DOHH2 (cell line): ENCODE data around the gene VASH1.

Experiments used
- EZH2phosphoT487 ChIP-seq: fragments of 200-600 bp; sonication (generic); IDR thresholded peaks from 2 replicates; pipeline ENCODE4 v1.6.1; 2017; ENCODE audit warnings: borderline replicate concordance, mild to moderate bottlenecking, antibody characterized with exemption, low read length, moderate library complexity, mixed read lengths
- TF ChIP-seq, protein P1 (sequence below): fragments of 200-600 bp; sonication (generic); IDR thresholded peaks from one replicate; pipeline ENCODE4 v1.5.1; 2014; ENCODE audit warnings: antibody characterized with exemption, mild to moderate bottlenecking, low read depth, low read length; ENCODE audit not compliant: poor library complexity, severe bottlenecking

- TF ChIP-seq, protein P1, sequence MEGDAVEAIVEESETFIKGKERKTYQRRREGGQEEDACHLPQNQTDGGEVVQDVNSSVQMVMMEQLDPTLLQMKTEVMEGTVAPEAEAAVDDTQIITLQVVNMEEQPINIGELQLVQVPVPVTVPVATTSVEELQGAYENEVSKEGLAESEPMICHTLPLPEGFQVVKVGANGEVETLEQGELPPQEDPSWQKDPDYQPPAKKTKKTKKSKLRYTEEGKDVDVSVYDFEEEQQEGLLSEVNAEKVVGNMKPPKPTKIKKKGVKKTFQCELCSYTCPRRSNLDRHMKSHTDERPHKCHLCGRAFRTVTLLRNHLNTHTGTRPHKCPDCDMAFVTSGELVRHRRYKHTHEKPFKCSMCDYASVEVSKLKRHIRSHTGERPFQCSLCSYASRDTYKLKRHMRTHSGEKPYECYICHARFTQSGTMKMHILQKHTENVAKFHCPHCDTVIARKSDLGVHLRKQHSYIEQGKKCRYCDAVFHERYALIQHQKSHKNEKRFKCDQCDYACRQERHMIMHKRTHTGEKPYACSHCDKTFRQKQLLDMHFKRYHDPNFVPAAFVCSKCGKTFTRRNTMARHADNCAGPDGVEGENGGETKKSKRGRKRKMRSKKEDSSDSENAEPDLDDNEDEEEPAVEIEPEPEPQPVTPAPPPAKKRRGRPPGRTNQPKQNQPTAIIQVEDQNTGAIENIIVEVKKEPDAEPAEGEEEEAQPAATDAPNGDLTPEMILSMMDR: no peak
- TF ChIP-seq EZH2phosphoT487: no peak
Observed at GRCh38 chr14:76742185-76742584, 19.1 kb upstream of the VASH1 start.
